ENCODE measurements around the gene SH2D2A. TPM values are rescaled to one million over a fixed set of nuclear protein-coding genes. Genes with fewer than 3 reads are reported as not detected.

The SH2D2A gene
- total RNA-seq, 1 experiment from 2014 or later: 4.9 TPM

- no peak for ATAC-seq
- TF ChIP-seq ATF2 (CRISPR knock-in tag; IDR thresholded peaks at IDR 0.05; ENCODE audit: borderline replicate concordance, low read depth) (no peak), ERG (CRISPR knock-in tag; IDR thresholded peaks at IDR 0.05) (no peak), SP1 (CRISPR knock-in tag; conservative IDR thresholded peaks at IDR 0.05) (no peak), E2F5 (CRISPR knock-in tag; IDR thresholded peaks at IDR 0.05) (no peak), AR (CRISPR knock-in tag; IDR thresholded peaks at IDR 0.05) (no peak), CREM (CRISPR knock-in tag; IDR thresholded peaks at IDR 0.05) (no peak)
- CTCF ChIA-PET: interaction anchor here (0.9 to 7.0 kb wide), 4 partner anchors 44 to 105 kb away, joined by 3 to 53 read pairs (median 13); partner anchors contain the start of genes INSRR, ISG20L2, METTL25B and NTRK1
- Mint-ChIP-seq H3K36me3 (peaks cover 69% of the 10 kb centered on the region), H3K27ac (no peak overlapping the region), H3K27me3 (ENCODE audit: low read depth) (no peaks in the 10 kb centered on the region), H3K4me1 (no peaks in the 10 kb centered on the region), H3K9me3 (no peaks in the 10 kb centered on the region), H3K4me3 (no peak overlapping the region)
- no peak for DNase-seq (ENCODE audit: low spot score)
- POLR2A ChIA-PET: no interaction called here
Observed at GRCh38 chr1:156794506-156795373, 21.9 kb downstream of the SH2D2A start.

GRCh38 chr1:156789621-156790318 is 26.9 kb downstream of the SH2D2A start:
- ChIA-PET POLR2A (no interaction called here), CTCF (interaction anchor here (1.3 kb wide), 1 partner anchor 64 kb away, joined by 4 read pairs; no protein-coding TSS in a partner anchor)
- Mint-ChIP-seq H3K27me3 (ENCODE audit: low read depth) (no peaks in the 10 kb centered on the region), H3K36me3 (peaks cover 63% of the 10 kb centered on the region), H3K27ac (no peak overlapping the region), H3K4me3 (no peak overlapping the region), H3K4me1 (no peaks in the 10 kb centered on the region), H3K9me3 (no peaks in the 10 kb centered on the region)
- ATAC-seq: no peak
- no peak for DNase-seq (ENCODE audit: low spot score)
- no peak for TF ChIP-seq NR1H2 (CRISPR knock-in tag; IDR thresholded peaks at IDR 0.05)
- TF ChIP-seq FOXP1 (CRISPR knock-in tag; IDR thresholded peaks at IDR 0.05; ENCODE audit: borderline replicate concordance): no peak
- TF ChIP-seq CDX4 (CRISPR knock-in tag; IDR thresholded peaks at IDR 0.05; ENCODE audit: borderline replicate concordance): no peak
- TF ChIP-seq ZNF281 (CRISPR knock-in tag; IDR thresholded peaks at IDR 0.05): no peak
- no peak for TF ChIP-seq ZNF423 (CRISPR knock-in tag; IDR thresholded peaks at IDR 0.05)
- no peak for TF ChIP-seq ZNF425 (CRISPR knock-in tag; conservative IDR thresholded peaks at IDR 0.05)
- no peak for TF ChIP-seq ATF6 (CRISPR knock-in tag; IDR thresholded peaks at IDR 0.05)
- no peak for TF ChIP-seq CREM (CRISPR knock-in tag; IDR thresholded peaks at IDR 0.05)
- TF ChIP-seq MAX (CRISPR knock-in tag; IDR thresholded peaks at IDR 0.05): no peak
- TF ChIP-seq SP1 (CRISPR knock-in tag; conservative IDR thresholded peaks at IDR 0.05): no peak

Measured in WTC11 (cell line).